Inflammatory macrophage treated with lipopolysaccharide for 1 hour (primary cell): ENCODE data around the gene UGGT2.
"Not testable (repeated sequence)": the region's sequence is repeated elsewhere in the genome, so short reads cannot be mapped to it uniquely, and the experiment has no call there.

ENCODE experiments used
- DNase-seq, 2 donors: peaks; one replicate each; pipeline ENCODE4 v3.0.0-alpha.2; 2020 to 2022

The UGGT2 gene

GRCh38 chr13:96051491-96051890 lies 1.7 kb downstream of the UGGT2 start:
- not testable (repeated sequence) for DNase-seq

GRCh38 chr13:96050955-96051354 lies 2.2 kb downstream of the UGGT2 start:
- not testable (repeated sequence) for DNase-seq

GRCh38 chr13:96046449-96047126 lies 6.6 kb downstream of the UGGT2 start:
- DNase-seq = not testable (repeated sequence)

- DNase-seq = no peak
These were observed 9.0 kb downstream of the UGGT2 start for GRCh38 chr13:96044238-96044637.

- no peak for DNase-seq
These were observed 11.7 kb downstream of the UGGT2 start for GRCh38 chr13:96041326-96042110.

GRCh38 chr13:96036515-96036914 lies 16.7 kb downstream of the UGGT2 start:
- no peak for DNase-seq

GRCh38 chr13:96034662-96035061 lies 18.5 kb downstream of the UGGT2 start:
- DNase-seq = no peak

- no peak for DNase-seq
These were observed 19.8 kb downstream of the UGGT2 start for GRCh38 chr13:96033220-96034015.

GRCh38 chr13:96032717-96033116 lies 20.5 kb downstream of the UGGT2 start:
- DNase-seq = no peak

- no peak for DNase-seq
These were observed 24.2 kb downstream of the UGGT2 start for GRCh38 chr13:96029002-96029401.

GRCh38 chr13:96027496-96027895 lies 25.7 kb downstream of the UGGT2 start:
- no peak for DNase-seq

- no peak for DNase-seq
These were observed 27.9 kb downstream of the UGGT2 start for GRCh38 chr13:96025283-96025682.

- DNase-seq = no peak
These were observed 32.3 kb downstream of the UGGT2 start for GRCh38 chr13:96020931-96021330.

- DNase-seq = peak; percentile 28 to 41
These were observed 33.0 kb downstream of the UGGT2 start for GRCh38 chr13:96020155-96020575.

GRCh38 chr13:96018135-96018534 lies 35.1 kb downstream of the UGGT2 start:
- no peak for DNase-seq

GRCh38 chr13:96011291-96011872 lies 41.8 kb downstream of the UGGT2 start:
- DNase-seq = no peak

GRCh38 chr13:96003304-96003703 lies 49.9 kb downstream of the UGGT2 start:
- no peak for DNase-seq

- DNase-seq = no peak
These were observed 50.7 kb downstream of the UGGT2 start for GRCh38 chr13:96002322-96003131.

GRCh38 chr13:96000069-96000468 lies 53.1 kb downstream of the UGGT2 start:
- no peak for DNase-seq

GRCh38 chr13:95987841-95988240 lies 65.4 kb downstream of the UGGT2 start:
- DNase-seq = no peak

GRCh38 chr13:95982144-95982543 lies 71.1 kb downstream of the UGGT2 start:
- DNase-seq = no peak

- DNase-seq = not testable (repeated sequence)
These were observed 80.5 kb downstream of the UGGT2 start for GRCh38 chr13:95972651-95973050.
